GM23338 (cell line): ENCODE data around the gene ARHGEF3. TPM values are rescaled to one million over a fixed set of nuclear protein-coding genes. Genes with fewer than 3 reads are reported as not detected.

Source experiments
- ATAC-seq: fragments of 200-7000 bp; cut with Tn5 transposase; 3 replicates; pipeline ENCODE4 v1.9.1; 2020
- DNase-seq: peaks from one replicate; pipeline ENCODE4 v3.0.0-alpha.2; 2015; ENCODE audit warnings: low spot score
- H2AFZ ChIP-seq: fragments of 200-600 bp; sonication (generic); 2 replicates; pipeline ENCODE4 v1.8.0; 2016; ENCODE audit warnings: antibody characterized with exemption, mild to moderate bottlenecking, moderate library complexity
- H3F3A ChIP-seq: fragments of 200-600 bp; sonication (generic); replicated peaks from 2 replicates; pipeline ENCODE4 v1.8.0; 2017; ENCODE audit warnings: antibody characterized with exemption, mixed run types, low read depth
- H3K27ac ChIP-seq: fragments of 200-600 bp; sonication (generic); 2 replicates; pipeline ENCODE4 v1.6.1; 2016; ENCODE audit warnings: low read depth
- H3K27me3 ChIP-seq: fragments of 200-600 bp; sonication (generic); 2 replicates; pipeline ENCODE4 v1.8.0; 2016; ENCODE audit warnings: mild to moderate bottlenecking, mixed run types, moderate library complexity; ENCODE audit not compliant: insufficient read depth
- H3K36me3 ChIP-seq: fragments of 200-600 bp; sonication (generic); 2 replicates; pipeline ENCODE4 v1.8.0; 2016; ENCODE audit warnings: mild to moderate bottlenecking; ENCODE audit not compliant: insufficient read depth
- H3K4me1 ChIP-seq: fragments of 200-600 bp; sonication (generic); 2 replicates; pipeline ENCODE4 v1.8.0; 2016; ENCODE audit warnings: mild to moderate bottlenecking, moderate library complexity; ENCODE audit not compliant: insufficient read depth
- H3K4me2 ChIP-seq: fragments of 200-600 bp; sonication (generic); 2 replicates; pipeline ENCODE4 v1.7.1; 2017; ENCODE audit warnings: mixed run types
- H3K4me3 ChIP-seq: fragments of 200-600 bp; sonication (generic); 2 replicates; pipeline ENCODE4 v1.6.1; 2016; ENCODE audit warnings: mixed run types
- H3K79me2 ChIP-seq: fragments of 200-600 bp; sonication (generic); replicated peaks from 2 replicates; pipeline ENCODE4 v1.8.0; 2017; ENCODE audit warnings: mild to moderate bottlenecking; ENCODE audit not compliant: insufficient read depth
- H3K9me2 ChIP-seq: fragments of 200-600 bp; sonication (generic); 2 replicates; pipeline ENCODE4 v1.8.0; 2017; ENCODE audit not compliant: insufficient read depth
- H4K20me1 ChIP-seq: fragments of 200-600 bp; sonication (generic); replicated peaks from 2 replicates; pipeline ENCODE4 v1.8.0; 2017; ENCODE audit warnings: mild to moderate bottlenecking; ENCODE audit not compliant: insufficient read depth
- H3K27ac Mint-ChIP-seq: 2 replicates; pipeline ENCODE4 v1.8.0; 2020; ENCODE audit warnings: inconsistent platforms, mild to moderate bottlenecking, moderate library complexity, mixed read lengths
- H3K27me3 Mint-ChIP-seq: 3 replicates; pipeline ENCODE4 v1.8.0; 2022; ENCODE audit warnings: low read depth, mild to moderate bottlenecking, moderate library complexity, mixed read lengths, inconsistent platforms; ENCODE audit not compliant: insufficient read depth, poor library complexity
- H3K36me3 Mint-ChIP-seq: 3 replicates; pipeline ENCODE4 v1.8.0; 2021; ENCODE audit warnings: low read depth, mild to moderate bottlenecking, inconsistent platforms, moderate library complexity, mixed read lengths
- H3K4me1 Mint-ChIP-seq: 3 replicates; pipeline ENCODE4 v1.8.0; 2020; ENCODE audit warnings: mild to moderate bottlenecking, inconsistent platforms, mixed read lengths
- H3K4me3 Mint-ChIP-seq: 3 replicates; pipeline ENCODE4 v1.8.0; 2021; ENCODE audit warnings: moderate library complexity, mild to moderate bottlenecking, inconsistent platforms, mixed read lengths
- H3K9me3 Mint-ChIP-seq: 3 replicates; pipeline ENCODE4 v1.8.0; 2020; ENCODE audit warnings: moderate library complexity, mild to moderate bottlenecking, inconsistent platforms, mixed read lengths
- CREB1 ChIP-seq: fragments of 250-450 bp; sonication (Bioruptor Pico); IDR thresholded peaks from 2 replicates; pipeline ENCODE4 v1.5.0; 2020; ENCODE audit warnings: low read depth, mild to moderate bottlenecking, moderate library complexity
- CTCF ChIP-seq, 2 experiments: fragments of 200-600 bp in 1 of 2; sonication (generic) in 1 of 2; conservative IDR thresholded peaks; 2 replicates each; pipeline versions ENCODE4 v1.5.1 to v1.6.1; 2016 to 2017; ENCODE audit warnings: antibody characterized with exemption in 2 of 2, low read depth in 2 of 2, mild to moderate bottlenecking in 2 of 2, moderate library complexity in 1 of 2
- ETS1 ChIP-seq: IDR thresholded peaks from 2 replicates; pipeline ENCODE4 v1.6.1; 2016; ENCODE audit warnings: antibody characterized with exemption
- EZH2 ChIP-seq: fragments of 200-600 bp; sonication (generic); IDR thresholded peaks from one replicate; pipeline ENCODE4 v1.8.0; 2017; ENCODE audit warnings: antibody characterized with exemption, mild to moderate bottlenecking, low read depth; ENCODE audit not compliant: unreplicated experiment
- EZH2phosphoT487 ChIP-seq: fragments of 200-600 bp; sonication (generic); IDR thresholded peaks from one replicate; pipeline ENCODE4 v1.8.1; 2018; ENCODE audit warnings: antibody characterized with exemption; ENCODE audit not compliant: unreplicated experiment
- JUNB ChIP-seq: IDR thresholded peaks from one replicate; pipeline ENCODE4 v1.6.1; 2016; ENCODE audit warnings: antibody characterized with exemption; ENCODE audit not compliant: unreplicated experiment
- NANOG ChIP-seq: IDR thresholded peaks from 2 replicates; pipeline ENCODE4 v1.6.1; 2016; ENCODE audit warnings: antibody characterized with exemption, borderline replicate concordance
- POLR2AphosphoS5 ChIP-seq: IDR thresholded peaks from 2 replicates; pipeline ENCODE4 v1.6.1; 2016; ENCODE audit warnings: antibody characterized with exemption, low read depth
- REST ChIP-seq: IDR thresholded peaks from one replicate; pipeline ENCODE4 v1.6.1; 2018; ENCODE audit warnings: antibody characterized with exemption; ENCODE audit not compliant: unreplicated experiment
- STAT1 ChIP-seq: IDR thresholded peaks from one replicate; pipeline ENCODE4 v1.6.1; 2016; ENCODE audit warnings: antibody characterized with exemption; ENCODE audit not compliant: unreplicated experiment
- ZNF114 ChIP-seq: fragments of 250-450 bp; sonication (Bioruptor Pico); IDR thresholded peaks from 2 replicates; pipeline ENCODE4 v1.5.0; 2020; ENCODE audit warnings: mild to moderate bottlenecking, moderate library complexity
- ZNF331 ChIP-seq: fragments of 250-450 bp; sonication (Bioruptor Pico); IDR thresholded peaks from 2 replicates; pipeline ENCODE4 v1.5.0; 2020; ENCODE audit warnings: low read depth, mild to moderate bottlenecking, moderate library complexity
- ZNF462 ChIP-seq: fragments of 250-450 bp; sonication (Bioruptor Pico); IDR thresholded peaks from 2 replicates; pipeline ENCODE4 v1.5.0; 2020; ENCODE audit warnings: mild to moderate bottlenecking, moderate library complexity
- polyA plus RNA-seq: library from polyadenylated mRNA; unstranded; fragments of >200 nt; fragmentation: Nextera tagmentation; extraction: Ambion mirVana; gene quantifications from 2 replicates; pipeline ENCODE4 v1.2.1, GENCODE V29; 2016
- total RNA-seq: library from RNA; depleted of rRNA; stranded (reverse); fragments of >200 nt; shearing (Covaris generic); gene quantifications from 2 replicates; pipeline ENCODE4 v1.2.3, GENCODE V29; 2014

ARHGEF3 gene
- total and polyA plus RNA-seq, 2 experiments from 2014 or later: 5.0 to 5.1 TPM

GRCh38 chr3:56761023-56761422 lies 40.7 kb downstream of the ARHGEF3 start:
- Mint-ChIP-seq H3K36me3 (peaks cover 4% of the 10 kb centered on the region; the same call in 1 of the 3 replicates), H3K4me3 (no peak overlapping the region), H3K9me3 (peaks cover 3% of the 10 kb centered on the region; the same call in 1 of the 3 replicates), H3K27me3 (peaks cover 8% of the 10 kb centered on the region), H3K27ac (no peak overlapping the region), H3K4me1 (no peaks in the 10 kb centered on the region)
- TF ChIP-seq EZH2 (no peak), ZNF462 (CRISPR knock-in tag) (no peak), JUNB (no peak), CTCF (conservative IDR thresholded peaks at IDR 0.05; ENCODE audit: low read depth in 2 of 2) (no peak), POLR2AphosphoS5 (no peak), ZNF331 (CRISPR knock-in tag) (no peak), STAT1 (no peak), NANOG (no peak), ZNF114 (CRISPR knock-in tag) (no peak), EZH2phosphoT487 (no peak), CREB1 (CRISPR knock-in tag) (no peak), REST (no peak), ETS1 (no peak)
- Histone ChIP-seq H2AFZ (no peak overlapping the region), H3K27ac (no peak overlapping the region), H3K36me3 (no peaks in the 10 kb centered on the region), H3F3A (no peaks in the 10 kb centered on the region), H4K20me1 (no peaks in the 10 kb centered on the region), H3K4me3 (no peak overlapping the region), H3K4me1 (no peaks in the 10 kb centered on the region), H3K9me2 (no peaks in the 10 kb centered on the region; the same call in 1 of the 2 replicates), H3K27me3 (no peaks in the 10 kb centered on the region), H3K79me2 (no peaks in the 10 kb centered on the region), H3K4me2 (no peak overlapping the region)
- DNase-seq (no peak), ATAC-seq (no peak)
